Stomach (tissue), 4 donors: ENCODE measurements around the gene NPAT.

Source experiments
- EP300 ChIP-seq: sonication (generic); formaldehyde crosslinking; IDR thresholded peaks from one replicate; pipeline ENCODE4 v1.6.1; 2017; ENCODE audit warnings: antibody characterized with exemption
- POLR2A ChIP-seq, 4 donors: fragments of 450-650 bp; IDR thresholded peaks; one replicate each; pipeline ENCODE4 v1.6.1; 2016; ENCODE audit warnings: antibody characterized with exemption in 4 of 4, control low read depth in 2 of 4, mild to moderate bottlenecking in 1 of 4, moderate library complexity in 1 of 4
- TF ChIP-seq, protein P1 (sequence below), 7 experiments: fragments of 450-650 bp in 4 of 7; fragments of 200-600 bp in 3 of 7; sonication (generic) in 3 of 7; IDR thresholded peaks; one replicate each; pipeline ENCODE4 v1.5.1; 2016 to 2019; ENCODE audit warnings: antibody characterized with exemption in 7 of 7, control low read depth in 2 of 7, mild to moderate bottlenecking in 1 of 7

DNA sequence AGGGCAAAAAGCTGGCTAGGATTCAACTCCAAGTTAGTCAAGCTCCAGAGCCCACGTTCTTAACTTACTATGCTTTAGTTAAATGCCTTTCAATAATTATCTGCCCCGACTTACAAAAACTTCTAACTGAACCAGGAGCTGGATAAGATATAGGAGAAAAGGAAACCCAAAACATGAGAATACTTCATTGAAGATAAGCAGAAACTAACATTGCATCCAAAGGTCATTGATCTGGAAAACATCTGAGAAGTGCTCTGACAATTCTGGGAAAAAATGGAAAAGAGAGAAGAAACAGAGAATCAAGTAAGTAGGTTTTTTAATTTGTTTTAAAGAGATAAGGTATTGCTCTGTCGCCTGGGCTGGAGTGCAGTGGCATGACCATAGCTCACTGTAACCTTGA lies 73.9 kb downstream of the NPAT start:
- TF ChIP-seq, protein P1, sequence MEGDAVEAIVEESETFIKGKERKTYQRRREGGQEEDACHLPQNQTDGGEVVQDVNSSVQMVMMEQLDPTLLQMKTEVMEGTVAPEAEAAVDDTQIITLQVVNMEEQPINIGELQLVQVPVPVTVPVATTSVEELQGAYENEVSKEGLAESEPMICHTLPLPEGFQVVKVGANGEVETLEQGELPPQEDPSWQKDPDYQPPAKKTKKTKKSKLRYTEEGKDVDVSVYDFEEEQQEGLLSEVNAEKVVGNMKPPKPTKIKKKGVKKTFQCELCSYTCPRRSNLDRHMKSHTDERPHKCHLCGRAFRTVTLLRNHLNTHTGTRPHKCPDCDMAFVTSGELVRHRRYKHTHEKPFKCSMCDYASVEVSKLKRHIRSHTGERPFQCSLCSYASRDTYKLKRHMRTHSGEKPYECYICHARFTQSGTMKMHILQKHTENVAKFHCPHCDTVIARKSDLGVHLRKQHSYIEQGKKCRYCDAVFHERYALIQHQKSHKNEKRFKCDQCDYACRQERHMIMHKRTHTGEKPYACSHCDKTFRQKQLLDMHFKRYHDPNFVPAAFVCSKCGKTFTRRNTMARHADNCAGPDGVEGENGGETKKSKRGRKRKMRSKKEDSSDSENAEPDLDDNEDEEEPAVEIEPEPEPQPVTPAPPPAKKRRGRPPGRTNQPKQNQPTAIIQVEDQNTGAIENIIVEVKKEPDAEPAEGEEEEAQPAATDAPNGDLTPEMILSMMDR (IDR thresholded peaks at IDR 0.05), result no peak
- no peak for TF ChIP-seq POLR2A (IDR thresholded peaks at IDR 0.05)
- TF ChIP-seq EP300, result no peak
